H7 (cell line): Measurements from ENCODE around the gene FAM110D. TPM values are rescaled to one million over a fixed set of nuclear protein-coding genes. Genes with fewer than 3 reads are reported as not detected.

ENCODE experiments used
- DNase-seq: peaks from one replicate; pipeline ENCODE4 v3.0.0; 2012
- H3K27me3 ChIP-seq: 2 replicates; pipeline ENCODE4 v1.6.0; 2011; ENCODE audit warnings: mild to moderate bottlenecking, low read length; ENCODE audit not compliant: control insufficient read depth, insufficient read depth
- H3K36me3 ChIP-seq: replicated peaks from 2 replicates; pipeline ENCODE4 v1.5.1; 2011; ENCODE audit warnings: low read length; ENCODE audit not compliant: control insufficient read depth, insufficient read depth
- H3K4me3 ChIP-seq: 2 replicates; pipeline ENCODE4 v1.5.1; 2011; ENCODE audit warnings: low read depth, mild to moderate bottlenecking, control low read depth, low read length, moderate library complexity; ENCODE audit not compliant: insufficient read depth
- total RNA-seq: library from RNA; depleted of rRNA; stranded (reverse); fragments of >200 nt; shearing (Covaris generic); gene quantifications from 2 replicates; pipeline ENCODE4 v1.2.3, GENCODE V29; 2014; rRNA removed

The FAM110D gene
- total RNA-seq, 1 experiment from 2014 or later: 2.7 TPM

- Histone ChIP-seq H3K4me3 (no peak overlapping the region), H3K36me3 (no peaks in the 10 kb centered on the region), H3K27me3 (no peaks in the 10 kb centered on the region)
- no peak for DNase-seq
Observed at GRCh38 chr1:26212726-26213125, 53.8 kb downstream of the FAM110D start.

- H3K36me3 ChIP-seq: no peaks in the 10 kb centered on the region
- no peaks in the 10 kb centered on the region for H3K27me3 ChIP-seq
- no peak for DNase-seq
- H3K4me3 ChIP-seq: no peak overlapping the region
Observed at GRCh38 chr1:26213335-26213905, 54.5 kb downstream of the FAM110D start.

Other genes starting within 250 kb of the FAM110D start
- 11.1 and 13.0 TPM in 2 replicates for gene PAFAH2, start 161.0 kb upstream of the FAM110D start, total RNA-seq
- 0.38 and 1.1 TPM in 2 replicates for gene EXTL1, start 137.3 kb upstream of the FAM110D start, total RNA-seq
- 0.17 TPM in 1 of 2 replicates, not detected in the other for gene SLC30A2, start 113.0 kb upstream of the FAM110D start, total RNA-seq
- 0.07 and 0.11 TPM in 2 replicates for gene TRIM63, start 91.4 kb upstream of the FAM110D start, total RNA-seq
- gene PDIK1L, start 47.3 kb upstream of the FAM110D start, total RNA-seq: 5.9 and 6.0 TPM in 2 replicates
- not detected in 2 replicates for gene C1orf232, start 9.9 kb downstream of the FAM110D start, total RNA-seq
- 32.8 and 59.0 TPM in 2 replicates for gene ZNF593, start 10.8 kb downstream of the FAM110D start, total RNA-seq
- gene ZNF593OS, start 12.8 kb downstream of the FAM110D start, total RNA-seq: 0.22 TPM in 1 of 2 replicates, not detected in the other
- 21.7 and 23.1 TPM in 2 replicates for gene CNKSR1, start 18.4 kb downstream of the FAM110D start, total RNA-seq
- gene CATSPER4, start 31.5 kb downstream of the FAM110D start, total RNA-seq: 0.10 and 0.33 TPM in 2 replicates
- 60.1 and 69.7 TPM in 2 replicates for gene CEP85, start 75.1 kb downstream of the FAM110D start, total RNA-seq
- gene SH3BGRL3, start 121.0 kb downstream of the FAM110D start, total RNA-seq: 40.8 and 56.7 TPM in 2 replicates
- gene UBXN11, start 147.6 kb downstream of the FAM110D start, total RNA-seq: 13.4 and 14.6 TPM in 2 replicates
- 5.1 and 8.3 TPM in 2 replicates for gene CD52, start 158.9 kb downstream of the FAM110D start, total RNA-seq
- 7.9 and 8.7 TPM in 2 replicates for gene CRYBG2, start 195.1 kb downstream of the FAM110D start, total RNA-seq
- gene ZNF683, start 213.7 kb downstream of the FAM110D start, total RNA-seq: not detected in 2 replicates